HG03565 (cell line): ENCODE data around the gene SPOPL.

Experiments
- ATAC-seq: cut with Tn5 transposase; IDR thresholded peaks from one replicate; pipeline ENCODE4 v1.9.1; 2021; ENCODE audit warnings: mild to moderate bottlenecking, moderate library complexity; ENCODE audit not compliant: unreplicated experiment

SPOPL gene

DNA sequence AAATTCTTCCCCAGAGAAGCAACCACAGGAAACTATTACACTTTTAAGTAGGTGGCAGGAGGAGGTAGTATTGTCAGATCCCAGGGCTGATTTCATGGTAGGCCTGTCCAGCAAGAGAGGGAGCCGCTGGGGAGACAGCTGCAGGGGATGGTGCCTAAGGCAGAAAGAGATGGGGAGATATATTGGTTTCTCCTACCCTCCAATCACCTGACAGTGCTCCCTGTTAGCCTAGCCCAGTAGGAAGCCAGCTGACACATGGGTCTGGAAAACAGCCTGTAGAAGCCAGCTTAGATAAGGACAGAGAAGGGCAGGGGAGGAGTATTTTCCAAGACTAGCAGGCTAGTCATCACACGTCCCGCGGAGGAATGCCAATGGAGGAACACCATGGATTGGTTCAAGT, 8.2 kb upstream of the SPOPL start:
- ATAC-seq = no peak

DNA sequence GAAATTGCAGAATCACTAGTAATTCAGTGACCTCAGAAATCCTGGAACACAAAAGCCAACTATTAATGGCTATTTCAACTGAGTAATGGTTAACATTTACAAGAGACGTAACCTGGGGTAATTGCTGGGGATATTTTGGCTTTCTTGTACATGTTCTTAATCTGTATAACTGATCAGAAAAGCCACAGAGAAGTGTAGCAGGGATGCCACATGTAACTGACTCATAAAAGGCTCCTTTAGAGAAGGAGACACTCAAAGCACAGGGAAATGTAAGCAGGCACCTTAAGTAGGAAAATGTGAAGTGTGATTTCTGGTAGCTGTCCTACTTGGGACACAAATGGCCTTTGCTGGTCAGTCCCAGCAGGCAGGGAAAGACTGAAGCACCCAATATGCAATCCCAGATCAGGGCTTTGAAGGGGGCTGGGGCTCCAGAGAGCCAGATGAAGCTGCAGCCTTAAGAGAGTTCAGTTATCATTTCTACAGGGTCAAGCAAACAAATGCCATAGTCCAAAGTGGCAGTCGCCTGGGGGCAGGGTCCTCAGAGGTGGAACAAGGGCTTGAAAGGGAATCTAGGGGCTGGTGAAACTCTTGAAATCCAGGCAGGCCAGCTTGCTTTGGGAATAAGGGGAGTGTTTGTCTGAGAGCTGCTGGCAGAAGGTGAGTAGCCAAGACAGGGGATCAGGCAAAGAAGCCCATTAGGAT, 7.2 kb upstream of the SPOPL start:
- ATAC-seq = no peak

DNA sequence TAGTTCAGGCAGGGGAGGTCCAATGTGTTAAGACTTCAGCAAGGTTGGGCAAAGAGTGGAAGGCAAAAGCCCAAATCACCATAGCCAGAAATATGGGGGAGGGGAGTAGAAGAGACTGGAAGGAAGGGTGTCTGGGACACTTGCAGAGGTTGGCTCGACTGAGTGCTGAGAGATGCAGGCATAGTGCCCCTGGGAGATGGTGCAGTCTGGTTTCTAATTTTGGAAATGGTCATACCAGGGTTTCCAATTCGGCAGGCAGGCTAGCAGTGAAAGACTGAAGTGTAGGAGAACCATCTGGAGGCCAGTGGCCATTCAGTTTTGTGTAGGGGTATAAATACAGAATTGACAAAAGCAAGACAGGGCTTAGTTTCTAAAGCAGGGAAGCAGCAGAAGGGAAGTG, 6.2 kb upstream of the SPOPL start:
- no peak for ATAC-seq

DNA sequence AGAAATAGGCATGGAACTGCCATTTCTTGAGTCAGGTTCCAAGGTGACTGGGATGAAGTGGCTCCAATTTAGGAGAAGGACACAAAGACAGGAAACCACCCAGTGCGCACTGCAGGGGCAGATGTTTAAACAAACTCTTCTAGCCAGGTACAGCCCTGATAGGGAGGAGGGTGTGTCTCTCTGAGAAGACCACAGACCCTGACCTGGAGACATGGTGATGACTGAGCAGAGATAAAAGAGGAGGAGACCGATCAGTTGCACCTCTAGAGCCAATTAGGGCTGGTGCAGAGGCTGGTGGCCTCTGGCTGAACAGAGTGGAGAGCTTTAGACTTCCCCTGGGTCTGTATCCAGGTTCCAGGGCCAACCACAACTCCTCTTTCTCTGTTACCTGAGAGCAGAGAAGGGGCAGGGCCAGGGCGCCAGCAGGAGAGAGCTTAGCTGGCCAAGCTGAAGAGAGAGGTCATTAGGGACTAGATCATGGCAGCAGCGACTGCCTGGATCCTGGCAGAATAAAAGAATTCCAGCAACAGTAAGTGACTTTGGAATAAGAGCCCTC, 5.4 kb upstream of the SPOPL start:
- no peak for ATAC-seq

DNA sequence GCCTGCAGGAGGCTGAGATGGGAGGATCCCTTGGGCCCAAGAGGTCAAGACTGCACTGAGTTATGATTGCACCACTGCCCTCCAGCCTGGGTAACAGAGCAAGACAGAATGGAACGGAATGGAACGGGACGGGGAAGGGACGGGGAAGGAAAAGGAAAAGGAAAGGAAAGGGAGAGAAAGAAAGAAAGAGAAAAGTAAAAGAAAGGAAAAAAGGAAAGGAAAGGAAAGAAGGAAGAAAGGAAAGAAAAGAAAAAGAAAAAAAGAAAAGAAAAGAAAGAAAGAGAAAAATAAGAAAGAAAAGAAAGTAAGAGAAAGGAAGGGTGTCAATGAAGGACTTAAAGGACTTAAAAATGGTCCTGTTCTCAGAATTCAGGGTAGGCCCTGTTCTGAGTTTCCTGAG, 4.3 kb upstream of the SPOPL start:
- ATAC-seq = no peak

DNA sequence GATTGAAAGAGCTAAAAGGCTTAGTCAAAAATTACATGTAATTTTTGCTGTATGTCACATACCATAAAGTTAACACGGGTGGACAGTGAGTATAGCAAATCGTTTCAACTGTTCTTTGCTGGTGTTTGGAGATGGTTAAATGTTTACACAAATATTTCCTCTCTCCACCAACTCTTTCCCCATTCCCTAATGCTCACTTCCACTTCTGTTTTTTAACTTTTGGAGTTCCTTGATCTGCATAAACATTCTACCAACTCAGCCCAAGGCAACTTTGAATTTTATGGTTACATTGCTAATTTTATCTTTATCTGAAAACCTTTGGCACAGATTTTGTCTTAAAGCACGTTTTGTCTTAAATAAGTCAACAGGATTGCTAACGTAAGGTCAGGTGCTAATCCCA, 1.9 kb upstream of the SPOPL start:
- no peak for ATAC-seq

DNA sequence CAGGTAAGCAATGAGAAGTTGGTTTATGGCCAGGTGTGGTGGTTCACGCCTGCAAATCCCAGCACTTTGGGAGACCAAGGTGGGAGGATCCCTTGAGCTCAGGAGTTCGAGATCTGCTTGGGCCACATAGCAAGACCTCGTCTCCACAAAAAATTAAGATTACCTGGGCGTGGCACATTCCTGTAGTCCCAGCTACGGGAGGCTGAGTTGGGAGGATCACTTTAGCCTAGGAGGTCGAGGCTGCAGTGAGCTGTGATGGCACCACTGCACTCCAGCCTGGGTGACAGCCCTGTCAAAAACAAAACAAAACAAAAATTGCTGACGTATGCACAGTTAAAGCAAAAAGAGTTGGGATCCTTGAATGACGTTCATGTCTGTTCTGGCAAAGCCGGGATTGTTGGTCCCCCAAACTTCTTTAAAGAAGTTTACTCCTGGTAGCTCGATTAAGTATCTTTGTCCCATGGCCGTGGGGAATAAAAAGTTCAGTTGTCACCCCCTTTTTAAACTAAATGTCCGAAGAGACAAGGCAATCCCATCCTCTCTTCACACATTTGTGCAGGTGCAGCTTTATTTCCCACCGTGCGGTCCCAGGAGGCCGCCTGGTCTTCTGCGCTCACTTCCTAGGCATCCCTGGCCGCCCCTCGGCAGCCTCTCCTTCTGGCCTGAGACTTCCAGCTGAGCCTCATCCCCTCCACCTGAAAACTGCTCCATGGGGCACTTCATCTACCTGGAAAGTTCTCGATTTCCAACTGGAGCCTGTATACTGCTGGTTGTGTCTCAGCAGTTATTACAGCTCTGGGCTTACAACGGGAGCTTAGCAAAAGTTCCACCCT, 762 bp upstream of the SPOPL start:
- no peak for ATAC-seq

DNA sequence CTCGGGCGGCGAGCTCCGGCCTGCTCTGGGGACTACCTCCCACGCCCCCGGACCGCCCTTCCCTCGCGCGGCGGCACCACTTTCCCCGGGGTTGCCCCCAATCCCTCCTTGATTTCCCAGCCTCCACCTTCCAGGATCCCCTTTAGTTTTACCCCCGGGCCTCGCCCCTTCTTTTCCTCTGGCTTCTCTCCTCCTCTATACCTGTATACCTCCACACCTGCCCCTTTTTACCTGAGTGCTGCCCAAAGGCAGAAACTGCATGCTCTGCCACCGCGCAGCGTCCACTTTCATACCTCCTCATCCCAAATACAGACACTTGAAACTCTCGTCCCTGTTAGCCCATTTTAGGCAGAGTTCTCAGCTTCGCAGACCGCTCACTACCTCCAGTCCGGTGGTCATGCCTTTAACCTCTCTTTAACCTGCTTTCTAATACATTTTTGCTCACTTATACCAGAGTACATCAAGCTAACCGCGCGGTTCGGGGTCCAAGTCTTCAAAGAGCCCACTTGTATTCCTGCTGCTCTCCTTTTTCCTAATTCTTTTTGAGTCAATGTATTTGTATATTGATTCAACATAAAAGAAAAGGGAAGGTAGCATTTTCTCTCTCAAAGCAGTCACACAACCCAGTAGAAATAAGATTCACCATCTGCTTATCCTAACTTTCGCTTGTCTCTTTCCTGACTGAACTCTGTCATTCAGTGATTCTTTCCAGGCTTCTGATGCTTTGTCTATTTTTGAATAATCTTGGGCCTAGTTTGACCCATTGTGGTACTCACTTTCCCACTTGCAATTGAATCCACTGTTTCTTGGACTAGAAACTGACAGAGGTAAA, 901 bp downstream of the SPOPL start:
- no peak for ATAC-seq

DNA sequence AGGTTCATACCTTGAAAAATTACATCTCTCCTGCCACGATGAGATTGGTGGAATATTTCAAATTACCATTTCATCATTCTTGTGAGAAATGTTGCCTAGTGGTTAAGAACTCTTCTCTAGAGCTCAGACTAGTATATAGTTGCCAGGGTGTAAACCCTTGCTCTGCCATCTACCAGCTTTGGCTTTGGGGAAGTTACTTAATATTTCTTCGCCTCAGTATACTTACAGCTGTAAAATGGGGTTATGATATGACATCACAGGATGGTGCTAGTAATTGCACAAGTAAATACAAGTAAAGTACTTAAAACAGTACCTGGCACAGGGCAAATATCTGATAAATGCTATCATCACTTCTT, 1.5 kb downstream of the SPOPL start:
- ATAC-seq = peak; percentile 18

DNA sequence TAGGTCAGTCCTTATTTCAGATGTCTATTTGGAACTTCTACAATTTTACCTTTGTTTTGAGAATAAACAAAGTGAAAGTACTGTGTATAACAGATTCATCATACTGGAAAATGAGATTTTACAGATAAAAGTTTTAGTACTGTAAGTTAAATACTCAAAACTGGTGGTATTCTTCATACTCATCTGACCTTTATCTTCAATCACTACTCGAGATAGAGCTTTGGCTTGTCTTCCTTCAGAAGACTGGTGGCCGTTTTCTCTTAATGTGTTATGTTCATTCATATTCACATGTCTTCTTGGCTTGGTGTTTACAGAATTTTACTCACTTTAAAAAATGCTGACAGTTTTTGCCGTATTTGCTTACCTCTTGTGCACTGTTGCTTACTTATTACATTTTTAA, 2.1 kb downstream of the SPOPL start:
- ATAC-seq = no peak

DNA sequence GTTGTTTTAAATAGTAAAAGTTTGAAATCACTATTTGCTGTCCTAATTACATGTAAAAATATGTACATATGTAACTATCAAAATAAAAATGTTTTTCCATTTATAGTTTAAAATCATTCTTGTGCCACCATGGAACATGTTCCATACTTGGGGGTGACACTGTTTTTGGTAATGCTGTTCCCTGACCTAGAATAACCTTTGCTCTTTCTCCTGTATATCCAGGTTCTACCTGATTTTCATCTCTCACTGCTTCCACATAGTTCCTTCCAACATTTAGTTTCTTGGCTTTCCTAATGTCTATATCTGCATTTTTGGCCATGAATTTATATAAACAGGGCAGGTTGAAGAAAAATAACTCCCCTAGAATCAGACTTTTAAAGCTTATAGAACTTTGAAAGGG, 2.5 kb downstream of the SPOPL start:
- no peak for ATAC-seq

DNA sequence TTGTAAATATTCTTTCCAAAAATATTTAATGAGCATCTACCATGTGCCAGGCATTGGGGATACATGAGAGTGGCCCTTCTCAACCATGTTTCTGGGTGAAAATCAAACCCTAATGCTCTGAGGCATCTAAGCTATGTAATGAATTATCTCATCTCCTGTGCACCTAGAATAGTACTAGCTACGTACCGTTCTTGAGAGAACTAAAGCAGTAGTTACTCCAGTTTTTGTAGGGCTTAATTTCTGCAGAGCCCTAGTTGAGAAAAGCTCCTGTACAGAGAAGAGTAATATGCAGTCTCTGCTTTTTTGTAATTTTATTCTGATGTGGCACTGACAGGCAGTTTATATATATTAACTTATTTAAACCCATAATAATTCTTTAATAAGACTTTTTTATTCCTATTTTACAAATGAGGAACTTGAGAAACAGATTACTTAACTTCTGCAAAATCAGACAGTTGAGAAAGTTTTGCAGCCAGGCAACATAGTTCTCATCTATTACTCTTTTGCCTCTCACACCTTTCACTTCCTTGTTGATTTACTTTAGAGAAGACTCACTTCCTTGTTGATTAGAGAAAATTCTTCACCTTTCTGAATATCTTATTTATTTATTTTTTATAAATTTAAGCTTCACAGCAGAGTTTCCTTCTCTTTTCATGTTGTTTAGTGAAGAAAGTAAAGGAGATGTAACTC, 3.1 kb downstream of the SPOPL start:
- peak; percentile 44 for ATAC-seq

DNA sequence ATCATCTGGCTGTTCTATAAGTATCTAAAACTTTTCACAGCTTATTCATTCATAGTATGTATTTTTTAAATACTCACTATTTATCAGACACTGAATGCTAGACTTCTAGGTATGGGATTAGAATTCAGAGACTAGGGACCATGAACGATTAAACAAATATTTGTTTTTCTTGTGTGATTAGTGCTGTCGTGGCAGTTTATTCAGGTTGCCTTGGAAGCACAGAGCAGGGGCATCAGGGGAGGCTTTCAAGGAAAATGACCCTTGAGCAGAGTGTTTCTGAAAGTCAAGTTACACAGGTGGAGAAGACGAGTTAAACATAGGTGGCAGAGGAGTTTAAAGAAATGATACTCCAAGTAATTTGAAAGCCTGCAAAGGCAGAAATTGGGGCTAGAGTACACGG, 5.7 kb downstream of the SPOPL start:
- no peak for ATAC-seq

DNA sequence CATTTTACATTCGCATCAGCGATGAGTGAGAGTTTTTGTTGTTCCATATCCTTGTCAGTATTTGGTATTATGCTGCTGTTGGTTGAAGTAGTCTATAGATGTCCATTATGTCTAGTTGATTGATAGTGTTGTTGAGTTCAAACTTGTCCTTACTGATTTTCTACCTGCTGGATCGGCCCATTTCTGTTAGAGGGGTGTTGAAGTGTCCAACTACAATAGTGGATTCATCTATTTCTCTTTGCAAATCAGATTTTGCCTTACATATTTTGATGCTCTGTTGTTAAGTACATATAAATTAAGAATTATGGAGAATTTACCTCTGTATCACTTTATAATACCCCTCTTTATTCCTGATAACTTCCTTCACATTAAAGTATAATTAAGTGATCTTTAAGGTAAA, 8.7 kb downstream of the SPOPL start:
- ATAC-seq = no peak

DNA sequence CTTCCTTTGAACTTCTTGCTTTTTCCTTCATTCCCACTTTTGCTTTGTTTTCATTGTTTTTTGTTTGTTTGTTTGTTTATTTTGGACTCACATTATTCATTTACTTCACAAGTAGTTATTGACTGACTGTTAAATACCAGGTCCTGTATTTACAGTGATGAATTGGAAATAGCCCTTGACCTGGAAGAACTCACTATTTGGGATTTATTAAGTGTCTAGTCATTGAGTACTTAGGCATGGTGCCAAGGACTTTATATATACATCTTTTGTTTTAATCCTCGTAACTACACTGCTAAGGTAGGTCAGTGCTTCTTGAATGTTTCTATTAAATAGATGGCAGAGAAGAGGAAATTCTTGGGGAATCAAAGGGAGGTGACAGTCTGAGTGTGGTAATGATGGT, 11.1 kb downstream of the SPOPL start:
- no peak for ATAC-seq

DNA sequence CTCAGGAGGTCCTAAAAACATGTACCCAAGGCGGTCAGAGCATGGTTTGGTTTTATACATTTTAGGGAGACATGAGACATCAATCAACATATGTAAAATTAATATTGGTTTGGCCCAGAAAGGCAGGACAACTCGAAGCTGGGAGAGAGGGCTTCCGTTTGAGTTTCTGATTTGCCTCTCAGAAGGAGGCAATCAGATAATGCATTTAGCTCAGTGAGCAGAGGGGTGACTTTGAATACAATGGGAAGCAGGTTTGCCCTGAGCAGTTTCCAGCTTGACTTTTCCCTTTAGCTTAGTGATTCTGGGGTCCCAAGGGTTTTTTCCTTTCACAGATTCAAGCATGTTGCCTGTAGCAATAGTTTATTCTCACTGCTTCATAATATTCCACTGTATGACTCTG, 12.6 kb downstream of the SPOPL start:
- ATAC-seq = no peak

DNA sequence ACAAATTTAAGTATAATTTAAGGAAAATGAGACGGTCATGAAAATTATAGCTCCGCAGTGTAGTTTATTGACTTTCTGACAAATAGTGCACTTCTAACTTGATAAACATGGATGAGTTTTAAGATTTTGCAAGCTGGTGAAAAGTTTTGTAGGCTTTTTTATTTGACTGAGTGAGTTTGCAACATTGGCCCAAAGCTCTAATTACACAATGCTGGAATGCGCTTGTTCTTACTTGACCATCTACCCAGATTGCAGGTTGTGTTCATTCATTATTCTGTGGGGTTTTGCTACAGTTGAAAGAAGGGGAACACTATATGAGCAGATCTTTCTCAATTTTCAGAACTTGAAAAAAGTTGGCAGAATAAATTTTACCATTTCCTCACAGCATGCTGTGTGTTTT, 13.5 kb downstream of the SPOPL start:
- no peak for ATAC-seq

DNA sequence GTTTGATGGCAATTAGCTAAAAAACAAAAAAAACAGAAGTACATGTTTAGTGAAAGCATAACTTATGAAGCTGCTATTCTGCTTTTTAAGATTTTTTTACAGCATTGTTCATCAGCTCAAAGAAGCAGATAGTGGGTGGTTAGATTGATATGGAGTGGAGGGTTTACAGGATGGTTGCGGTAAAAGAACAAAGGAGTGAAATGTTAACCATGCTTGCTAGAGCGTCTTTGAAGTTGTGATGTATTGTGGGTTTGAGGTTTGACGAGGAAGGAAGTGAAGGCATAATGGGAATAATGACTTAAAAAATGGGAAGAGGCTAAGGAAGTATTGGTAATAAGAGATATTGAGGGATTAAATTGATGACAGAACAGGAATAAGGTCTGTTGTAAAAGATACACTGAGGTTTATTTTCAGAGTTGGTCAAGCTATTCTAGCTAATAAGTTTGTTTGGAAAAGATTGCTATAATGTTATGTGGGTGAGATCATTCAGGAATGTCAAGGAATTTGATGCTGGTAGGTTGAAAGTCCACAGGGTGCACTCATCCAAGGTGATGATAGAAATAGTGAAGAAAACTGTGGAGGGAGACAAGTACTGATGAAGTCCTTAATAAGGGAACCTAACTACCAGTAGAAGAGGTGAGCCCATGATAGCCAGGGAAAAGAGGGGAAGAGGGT, 14.6 kb downstream of the SPOPL start:
- no peak for ATAC-seq

DNA sequence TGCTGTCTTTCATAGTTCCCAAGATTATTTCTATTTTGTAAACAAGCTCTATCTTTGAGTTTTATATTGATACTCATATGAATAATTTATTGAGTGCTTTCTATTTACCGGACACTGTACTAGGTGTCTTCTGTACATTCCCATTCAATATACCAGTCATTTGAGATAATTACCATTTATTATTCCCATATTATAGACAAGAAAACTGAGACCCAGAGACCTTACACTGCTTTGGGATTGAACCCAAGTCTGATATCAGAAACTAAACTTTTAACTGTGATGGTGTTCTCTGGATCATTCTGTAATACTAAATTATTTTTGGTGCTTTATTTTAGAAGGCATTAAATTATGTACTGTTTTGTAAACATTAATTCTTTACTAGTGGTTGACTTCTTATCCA, 17.3 kb downstream of the SPOPL start:
- no peak for ATAC-seq

DNA sequence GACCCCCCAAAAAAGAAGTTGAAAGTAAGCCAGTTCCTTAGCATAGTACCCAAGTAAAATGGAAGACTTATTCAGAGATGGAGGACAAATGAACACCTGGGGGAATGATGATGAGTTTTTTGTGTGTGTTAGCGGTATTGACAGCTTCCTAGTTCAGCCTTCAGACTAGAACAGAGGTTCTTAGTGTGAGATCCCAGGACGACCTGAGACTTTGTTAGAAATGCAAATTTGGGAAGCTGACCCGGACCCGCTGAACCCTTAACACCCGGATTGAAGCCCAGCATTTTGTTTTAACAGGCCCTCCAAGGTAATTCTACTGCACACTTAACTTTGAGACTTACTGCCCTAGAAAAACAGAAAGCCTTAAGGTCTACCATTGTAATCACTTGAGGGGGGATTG, 20.3 kb downstream of the SPOPL start:
- no peak for ATAC-seq
